Right lobe of liver (tissue), 4 donors: ENCODE data around the gene IRF9.

Experiments used
- POLR2A ChIP-seq: fragments of 450-650 bp; IDR thresholded peaks from one replicate; pipeline ENCODE4 v1.6.1; 2017; ENCODE audit warnings: antibody characterized with exemption, mild to moderate bottlenecking
- TF ChIP-seq, protein P1 (sequence below), 4 donors: fragments of 200-600 bp in 3 of 4; fragments of 450-650 bp in 1 of 4; IDR thresholded peaks; one replicate each; pipeline versions ENCODE4 v1.5.1 to v1.8.0; 2016 to 2022; ENCODE audit warnings: antibody characterized with exemption in 4 of 4, mild to moderate bottlenecking in 2 of 4
- donor health status: DM: no; HTN: no; CAD: no.
- donor health status: DM: no; HTN: no; CAD: no.
- donor health status: DM: no; HTN: yes; CAD: no.

- TF ChIP-seq, protein P1, sequence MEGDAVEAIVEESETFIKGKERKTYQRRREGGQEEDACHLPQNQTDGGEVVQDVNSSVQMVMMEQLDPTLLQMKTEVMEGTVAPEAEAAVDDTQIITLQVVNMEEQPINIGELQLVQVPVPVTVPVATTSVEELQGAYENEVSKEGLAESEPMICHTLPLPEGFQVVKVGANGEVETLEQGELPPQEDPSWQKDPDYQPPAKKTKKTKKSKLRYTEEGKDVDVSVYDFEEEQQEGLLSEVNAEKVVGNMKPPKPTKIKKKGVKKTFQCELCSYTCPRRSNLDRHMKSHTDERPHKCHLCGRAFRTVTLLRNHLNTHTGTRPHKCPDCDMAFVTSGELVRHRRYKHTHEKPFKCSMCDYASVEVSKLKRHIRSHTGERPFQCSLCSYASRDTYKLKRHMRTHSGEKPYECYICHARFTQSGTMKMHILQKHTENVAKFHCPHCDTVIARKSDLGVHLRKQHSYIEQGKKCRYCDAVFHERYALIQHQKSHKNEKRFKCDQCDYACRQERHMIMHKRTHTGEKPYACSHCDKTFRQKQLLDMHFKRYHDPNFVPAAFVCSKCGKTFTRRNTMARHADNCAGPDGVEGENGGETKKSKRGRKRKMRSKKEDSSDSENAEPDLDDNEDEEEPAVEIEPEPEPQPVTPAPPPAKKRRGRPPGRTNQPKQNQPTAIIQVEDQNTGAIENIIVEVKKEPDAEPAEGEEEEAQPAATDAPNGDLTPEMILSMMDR (IDR thresholded peaks at IDR 0.05) = no peak
- TF ChIP-seq POLR2A = no peak
These were observed 36.0 kb downstream of the IRF9 start for GRCh38 chr14:24197056-24197450.
